Left ventricle myocardium inferior (tissue), 1 donor: ENCODE measurements around the gene EIF3J. TPM values are rescaled to one million over a fixed set of nuclear protein-coding genes. Genes with fewer than 3 reads are reported as not detected.
A peak's percentile ranks its signal among the peaks of the same experiment; 100 is the strongest.

ENCODE experiments used
- DNase-seq: peaks from one replicate; pipeline ENCODE4 v3.0.0-alpha.2; 2020
- H3K27ac ChIP-seq: fragments of 200-600 bp; replicated peaks from 2 replicates; pipeline ENCODE4 v1.8.0; 2021
- H3K27me3 ChIP-seq: fragments of 200-600 bp; 2 replicates; pipeline ENCODE4 v1.8.0; 2021; ENCODE audit warnings: low read depth
- H3K36me3 ChIP-seq: fragments of 200-600 bp; 2 replicates; pipeline ENCODE4 v1.8.0; 2021
- H3K4me1 ChIP-seq: fragments of 200-600 bp; 2 replicates; pipeline ENCODE4 v1.8.0; 2021
- H3K4me3 ChIP-seq: fragments of 200-600 bp; 2 replicates; pipeline ENCODE4 v1.8.0; 2021; ENCODE audit warnings: mild to moderate bottlenecking, moderate library complexity
- H3K9me3 ChIP-seq: fragments of 200-600 bp; replicated peaks from 2 replicates; pipeline ENCODE4 v1.8.0; 2021
- CTCF ChIP-seq: fragments of 200-600 bp; IDR thresholded peaks from 2 replicates; pipeline ENCODE4 v1.8.0; 2021; ENCODE audit warnings: antibody characterized with exemption, mild to moderate bottlenecking, borderline replicate concordance
- intact Hi-C: fragments of 100-400 bp; cut with micrococcal nuclease; formaldehyde crosslinking; loops from one replicate; pipeline ENCODE4 v1.11.0; 2022
- total RNA-seq: library from RNA; stranded (reverse); fragmentation: NEBNext Ultra II Directional; extraction: Animal tissue kit (Norgen Biotek cat#: 25700); gene quantifications from one replicate; pipeline ENCODE4 v1.2.1, GENCODE V29; 2021
- donor health status: DM: no; HTN: yes; CAD: no; lungs with severe emphysema.

The EIF3J gene
- total RNA-seq, 1 donor from 2014 or later = 83.5 TPM

- no peak for DNase-seq
- intact Hi-C loops = no loop called here
- Histone ChIP-seq H3K27me3 (no peaks in the 10 kb centered on the region), H3K36me3 (peaks cover 56% of the 10 kb centered on the region), H3K4me3 (no peak overlapping the region), H3K4me1 (no peaks in the 10 kb centered on the region), H3K27ac (no peak overlapping the region), H3K9me3 (no peaks in the 10 kb centered on the region)
- no peak for TF ChIP-seq CTCF
Measured at GRCh38 chr15:44495562-44495961, 41.4 kb upstream of the EIF3J start.

- H3K36me3 ChIP-seq = peaks cover 61% of the 10 kb centered on the region
- no peak overlapping the region for H3K4me3 ChIP-seq
- H3K9me3 ChIP-seq = no peaks in the 10 kb centered on the region
- TF ChIP-seq CTCF = no peak
- DNase-seq = no peak
- no peaks in the 10 kb centered on the region for H3K4me1 ChIP-seq
- no peaks in the 10 kb centered on the region for H3K27me3 ChIP-seq
- intact Hi-C loops = no loop called here
- H3K27ac ChIP-seq = no peak overlapping the region
Measured at GRCh38 chr15:44500555-44500954, 36.4 kb upstream of the EIF3J start.

- H3K4me3 ChIP-seq = no peak overlapping the region
- TF ChIP-seq CTCF = peak; percentile 69
- intact Hi-C loops = no loop called here
- H3K4me1 ChIP-seq = no peaks in the 10 kb centered on the region
- H3K27me3 ChIP-seq = no peaks in the 10 kb centered on the region
- H3K36me3 ChIP-seq = peaks cover 57% of the 10 kb centered on the region
- H3K27ac ChIP-seq = no peak overlapping the region
- no peak for DNase-seq
- no peaks in the 10 kb centered on the region for H3K9me3 ChIP-seq
Measured at GRCh38 chr15:44501768-44502366, 35.1 kb upstream of the EIF3J start.

- Histone ChIP-seq H3K36me3 (peaks cover 52% of the 10 kb centered on the region), H3K4me1 (no peaks in the 10 kb centered on the region), H3K4me3 (no peak overlapping the region), H3K9me3 (no peaks in the 10 kb centered on the region), H3K27ac (no peak overlapping the region), H3K27me3 (no peaks in the 10 kb centered on the region)
- no peak for TF ChIP-seq CTCF
- DNase-seq = no peak
- intact Hi-C loops = no loop called here
Measured at GRCh38 chr15:44516436-44516835, 20.5 kb upstream of the EIF3J start.

GRCh38 chr15:44519537-44519936, 17.4 kb upstream of the EIF3J start:
- TF ChIP-seq CTCF = no peak
- intact Hi-C loops = no loop called here

GRCh38 chr15:44525018-44525417, 11.9 kb upstream of the EIF3J start:
- Histone ChIP-seq H3K36me3 (peaks cover 51% of the 10 kb centered on the region), H3K9me3 (no peaks in the 10 kb centered on the region), H3K27me3 (no peaks in the 10 kb centered on the region), H3K4me3 (no peak overlapping the region), H3K27ac (no peak overlapping the region), H3K4me1 (no peaks in the 10 kb centered on the region)
- no peak for DNase-seq
- TF ChIP-seq CTCF = no peak
- intact Hi-C loops = no loop called here

More at GRCh38 chr15:44519537-44519936, 17.4 kb upstream of the EIF3J start:
- H3K9me3 ChIP-seq = no peaks in the 10 kb centered on the region
- H3K4me1 ChIP-seq = no peaks in the 10 kb centered on the region
- no peak for DNase-seq
- no peak overlapping the region for H3K4me3 ChIP-seq
- no peaks in the 10 kb centered on the region for H3K27me3 ChIP-seq
- peaks cover 76% of the 10 kb centered on the region for H3K36me3 ChIP-seq
- no peak overlapping the region for H3K27ac ChIP-seq
